ENCODE data around the gene CUTA.

DNA sequence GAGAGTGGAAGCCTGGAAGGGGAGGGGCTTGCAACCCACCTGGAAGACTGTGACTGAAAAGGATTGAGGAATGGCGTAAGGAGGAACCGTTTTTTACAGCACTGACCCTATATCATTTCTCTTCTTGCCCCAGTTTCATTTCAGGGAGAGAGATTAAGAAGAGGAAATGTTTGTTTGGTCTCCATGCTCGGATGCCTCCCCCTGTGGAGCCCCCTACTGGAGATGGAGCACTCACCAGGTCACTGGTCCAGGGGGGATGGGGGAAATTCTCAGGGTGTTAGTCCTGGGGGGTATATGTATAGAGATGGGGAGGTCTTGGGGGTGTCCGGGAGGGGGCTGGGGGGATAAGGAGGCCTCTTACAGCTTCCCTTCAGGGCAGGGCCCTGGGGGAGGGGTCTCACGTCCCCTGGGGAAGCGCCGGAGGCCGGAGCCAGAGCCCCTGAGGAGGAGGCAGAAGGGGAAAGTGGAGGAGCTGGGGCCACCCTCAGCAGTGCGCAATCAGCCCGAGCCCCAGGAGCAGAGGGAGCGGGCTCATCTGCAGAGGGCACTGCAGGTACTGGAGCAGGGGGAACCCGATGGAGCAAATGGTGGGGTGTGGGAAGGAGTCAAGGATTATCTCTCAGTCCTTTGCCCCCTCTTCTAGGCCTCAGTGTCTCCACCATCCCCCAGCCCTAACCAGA is 3.2 kb downstream of the CUTA start:
- TF ChIP-seq, protein P1, sequence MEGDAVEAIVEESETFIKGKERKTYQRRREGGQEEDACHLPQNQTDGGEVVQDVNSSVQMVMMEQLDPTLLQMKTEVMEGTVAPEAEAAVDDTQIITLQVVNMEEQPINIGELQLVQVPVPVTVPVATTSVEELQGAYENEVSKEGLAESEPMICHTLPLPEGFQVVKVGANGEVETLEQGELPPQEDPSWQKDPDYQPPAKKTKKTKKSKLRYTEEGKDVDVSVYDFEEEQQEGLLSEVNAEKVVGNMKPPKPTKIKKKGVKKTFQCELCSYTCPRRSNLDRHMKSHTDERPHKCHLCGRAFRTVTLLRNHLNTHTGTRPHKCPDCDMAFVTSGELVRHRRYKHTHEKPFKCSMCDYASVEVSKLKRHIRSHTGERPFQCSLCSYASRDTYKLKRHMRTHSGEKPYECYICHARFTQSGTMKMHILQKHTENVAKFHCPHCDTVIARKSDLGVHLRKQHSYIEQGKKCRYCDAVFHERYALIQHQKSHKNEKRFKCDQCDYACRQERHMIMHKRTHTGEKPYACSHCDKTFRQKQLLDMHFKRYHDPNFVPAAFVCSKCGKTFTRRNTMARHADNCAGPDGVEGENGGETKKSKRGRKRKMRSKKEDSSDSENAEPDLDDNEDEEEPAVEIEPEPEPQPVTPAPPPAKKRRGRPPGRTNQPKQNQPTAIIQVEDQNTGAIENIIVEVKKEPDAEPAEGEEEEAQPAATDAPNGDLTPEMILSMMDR (conservative IDR thresholded peaks at IDR 0.05), result peak; percentile 43
- TF ChIP-seq ZFX (IDR thresholded peaks at IDR 0.05), result no peak

Data from C4-2B (cell line).